ENCODE measurements around the gene SLC22A8. TPM values are rescaled to one million over a fixed set of nuclear protein-coding genes. Genes with fewer than 3 reads are reported as not detected.
A peak's percentile ranks its signal among the peaks of the same experiment; 100 is the strongest.

Gene SLC22A8
- total RNA-seq, 6 experiments from 2014 or later = not detected

DNA sequence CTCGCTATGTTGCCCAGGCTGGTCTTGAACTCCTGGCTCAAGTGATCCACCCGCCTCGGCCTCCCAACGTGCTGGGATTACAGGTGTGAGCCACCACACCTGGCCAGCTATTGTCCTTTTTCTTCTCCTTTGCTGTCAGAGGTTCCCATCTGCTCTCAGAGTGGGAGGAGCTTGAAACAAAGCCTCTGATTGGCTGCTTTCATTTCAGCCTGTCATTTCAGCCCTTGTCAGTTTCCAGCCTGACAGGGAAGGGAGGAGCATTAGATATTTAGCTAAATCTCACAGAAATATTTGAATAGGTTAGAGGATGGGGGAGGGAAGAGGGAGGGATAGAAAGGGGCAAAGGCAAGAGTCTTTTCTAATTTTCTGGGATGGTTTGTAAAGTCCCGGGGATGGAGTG lies 39.5 kb downstream of the SLC22A8 start:
- Mint-ChIP-seq H3K36me3 (ENCODE audit: low read depth) (no peaks in the 10 kb centered on the region), H3K27me3 (ENCODE audit: insufficient read depth) (peaks cover 22% of the 10 kb centered on the region), H3K4me3 (no peak overlapping the region), H3K4me1 (ENCODE audit: low read depth) (no peaks in the 10 kb centered on the region), H3K9me3 (no peaks in the 10 kb centered on the region), H3K27ac (no peak overlapping the region)
- TF ChIP-seq, protein P1, sequence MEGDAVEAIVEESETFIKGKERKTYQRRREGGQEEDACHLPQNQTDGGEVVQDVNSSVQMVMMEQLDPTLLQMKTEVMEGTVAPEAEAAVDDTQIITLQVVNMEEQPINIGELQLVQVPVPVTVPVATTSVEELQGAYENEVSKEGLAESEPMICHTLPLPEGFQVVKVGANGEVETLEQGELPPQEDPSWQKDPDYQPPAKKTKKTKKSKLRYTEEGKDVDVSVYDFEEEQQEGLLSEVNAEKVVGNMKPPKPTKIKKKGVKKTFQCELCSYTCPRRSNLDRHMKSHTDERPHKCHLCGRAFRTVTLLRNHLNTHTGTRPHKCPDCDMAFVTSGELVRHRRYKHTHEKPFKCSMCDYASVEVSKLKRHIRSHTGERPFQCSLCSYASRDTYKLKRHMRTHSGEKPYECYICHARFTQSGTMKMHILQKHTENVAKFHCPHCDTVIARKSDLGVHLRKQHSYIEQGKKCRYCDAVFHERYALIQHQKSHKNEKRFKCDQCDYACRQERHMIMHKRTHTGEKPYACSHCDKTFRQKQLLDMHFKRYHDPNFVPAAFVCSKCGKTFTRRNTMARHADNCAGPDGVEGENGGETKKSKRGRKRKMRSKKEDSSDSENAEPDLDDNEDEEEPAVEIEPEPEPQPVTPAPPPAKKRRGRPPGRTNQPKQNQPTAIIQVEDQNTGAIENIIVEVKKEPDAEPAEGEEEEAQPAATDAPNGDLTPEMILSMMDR (IDR thresholded peaks at IDR 0.05) = no peak
- DNase-seq = no peak

DNA sequence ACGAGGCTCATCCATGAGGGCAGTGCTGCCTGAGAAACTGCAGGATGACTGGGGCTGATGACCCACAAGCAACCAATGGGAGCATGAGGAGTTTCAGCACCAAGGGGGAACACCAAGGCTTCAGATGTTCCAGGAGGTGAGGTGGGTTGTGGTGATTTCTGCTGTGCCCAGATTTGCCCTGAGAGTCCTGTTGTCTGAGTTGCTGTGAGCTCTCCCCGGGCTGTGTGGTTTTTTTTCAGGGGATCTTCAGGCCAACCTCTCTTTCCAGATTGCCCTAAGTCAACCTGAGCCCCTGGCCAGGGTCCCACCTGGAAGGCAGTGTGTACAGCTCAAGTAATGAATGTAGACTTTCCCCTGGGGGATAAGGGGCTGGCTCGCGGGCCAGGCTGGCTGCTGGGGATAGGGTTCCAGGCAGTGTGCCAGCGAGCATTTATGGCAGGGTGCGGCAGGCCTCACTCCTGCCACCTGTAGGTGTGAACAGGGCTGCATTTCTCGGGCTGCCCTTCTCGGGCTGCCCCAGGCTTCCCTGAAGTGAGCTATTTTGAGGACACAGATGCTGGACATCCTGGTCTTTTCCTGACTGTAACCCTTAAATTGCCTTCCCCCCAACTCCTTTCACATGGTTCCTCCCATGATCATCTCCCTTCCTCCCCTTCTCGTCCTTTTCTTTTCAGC lies 40.7 kb downstream of the SLC22A8 start:
- H3K4me1 Mint-ChIP-seq (ENCODE audit: low read depth) = no peaks in the 10 kb centered on the region
- no peaks in the 10 kb centered on the region for H3K9me3 Mint-ChIP-seq
- no peak overlapping the region for H3K27ac Mint-ChIP-seq
- TF ChIP-seq, protein P1 (IDR thresholded peaks at IDR 0.05) = peak; percentile 65
- no peak for DNase-seq
- no peaks in the 10 kb centered on the region for H3K36me3 Mint-ChIP-seq (ENCODE audit: low read depth)
- no peak overlapping the region for H3K4me3 Mint-ChIP-seq
- H3K27me3 Mint-ChIP-seq (ENCODE audit: insufficient read depth) = peaks cover 21% of the 10 kb centered on the region

DNA sequence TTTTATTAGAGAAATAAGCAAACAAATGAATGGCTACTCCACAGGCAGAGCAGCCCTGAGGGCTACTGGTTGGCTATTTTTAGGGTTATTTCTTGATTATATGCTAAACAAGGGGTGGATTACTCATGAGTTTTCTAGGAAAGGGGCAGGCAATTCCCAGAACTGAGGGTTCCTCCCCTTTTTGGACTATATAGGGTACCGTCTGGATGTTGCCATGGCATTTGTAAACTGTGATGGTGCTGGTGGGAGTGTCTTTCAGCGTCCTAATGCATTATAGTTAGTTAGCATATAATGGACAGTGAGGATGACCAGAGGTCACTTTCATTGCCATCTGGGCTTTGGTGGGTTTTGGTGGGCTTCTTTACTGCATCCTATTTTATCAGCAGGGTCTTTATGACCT lies 50.1 kb downstream of the SLC22A8 start:
- DNase-seq = no peak

DNA sequence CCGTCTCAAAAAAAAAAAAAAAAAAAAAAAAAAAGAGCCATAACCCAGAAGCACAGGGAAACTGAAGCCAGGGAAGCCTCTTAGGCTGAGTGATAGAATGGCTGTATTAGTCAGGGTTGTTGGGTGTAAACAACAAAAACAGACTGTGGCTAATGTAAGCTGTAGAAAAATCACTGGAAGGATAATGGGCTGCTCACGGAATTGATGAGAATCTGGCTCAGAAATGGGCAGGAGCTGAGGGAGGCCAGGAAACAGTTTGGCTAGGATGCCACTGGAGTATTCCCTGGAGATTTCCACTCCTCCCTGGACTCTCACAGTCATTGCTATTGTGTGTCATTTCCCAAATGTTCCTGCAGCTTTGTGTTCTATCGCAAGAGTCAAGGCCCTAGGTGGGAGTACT lies 53.2 kb downstream of the SLC22A8 start:
- Mint-ChIP-seq H3K4me1 (ENCODE audit: low read depth) (peaks cover 10% of the 10 kb centered on the region), H3K27ac (no peak overlapping the region), H3K9me3 (no peaks in the 10 kb centered on the region), H3K36me3 (ENCODE audit: low read depth) (no peaks in the 10 kb centered on the region), H3K27me3 (ENCODE audit: insufficient read depth) (peaks cover 16% of the 10 kb centered on the region), H3K4me3 (no peak overlapping the region)
- no peak for DNase-seq
- TF ChIP-seq, protein P1 (IDR thresholded peaks at IDR 0.05) = no peak

More for the DNA sequence above, 50.1 kb downstream of the SLC22A8 start:
- H3K4me1 Mint-ChIP-seq (ENCODE audit: low read depth) = no peaks in the 10 kb centered on the region
- peaks cover 20% of the 10 kb centered on the region for H3K27me3 Mint-ChIP-seq (ENCODE audit: insufficient read depth)
- H3K4me3 Mint-ChIP-seq = no peak overlapping the region
- TF ChIP-seq, protein P1 (IDR thresholded peaks at IDR 0.05) = no peak
- H3K27ac Mint-ChIP-seq = no peak overlapping the region
- no peaks in the 10 kb centered on the region for H3K9me3 Mint-ChIP-seq
- H3K36me3 Mint-ChIP-seq (ENCODE audit: low read depth) = no peaks in the 10 kb centered on the region

DNA sequence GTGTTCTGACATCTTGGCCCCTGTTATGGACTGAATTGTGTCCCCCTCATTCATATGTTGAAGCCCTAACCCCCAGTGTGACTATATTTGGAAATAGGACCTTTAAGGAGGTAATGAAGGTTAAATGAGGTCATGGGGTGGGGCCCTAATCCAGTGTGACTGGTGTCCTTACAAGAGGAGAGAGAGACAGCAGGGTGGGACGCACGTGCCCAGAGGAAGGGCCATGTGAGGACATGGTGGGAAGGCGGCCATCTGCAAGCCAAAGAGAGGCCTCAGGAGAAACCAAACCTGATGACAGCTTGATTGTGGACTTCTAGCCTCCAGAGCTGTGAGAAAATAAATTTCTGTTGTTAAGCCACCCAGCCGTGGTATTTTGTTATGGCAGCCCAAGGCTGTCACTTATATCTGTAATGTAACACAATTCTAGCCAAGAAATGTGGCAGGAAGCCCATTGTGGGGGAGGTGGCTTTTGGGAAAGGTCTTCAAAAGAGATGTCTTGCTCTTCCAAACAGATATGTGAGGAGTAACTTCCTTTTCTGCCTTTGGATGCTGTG lies 54.5 kb downstream of the SLC22A8 start:
- no peaks in the 10 kb centered on the region for H3K36me3 Mint-ChIP-seq (ENCODE audit: low read depth)
- no peak overlapping the region for H3K27ac Mint-ChIP-seq
- no peak overlapping the region for H3K4me3 Mint-ChIP-seq
- H3K9me3 Mint-ChIP-seq = no peaks in the 10 kb centered on the region
- TF ChIP-seq, protein P1 (IDR thresholded peaks at IDR 0.05) = no peak
- H3K27me3 Mint-ChIP-seq (ENCODE audit: insufficient read depth) = peaks cover 19% of the 10 kb centered on the region
- DNase-seq = no peak
- H3K4me1 Mint-ChIP-seq (ENCODE audit: low read depth) = peaks cover 10% of the 10 kb centered on the region

All from HFFc6 (cell line).